Left lung (tissue), 10 donors: ENCODE data around the gene NCK2. TPM values are rescaled to one million over a fixed set of nuclear protein-coding genes. Genes with fewer than 3 reads are reported as not detected.

Source experiments
- ATAC-seq: fragments of 200-7000 bp; cut with Tn5 transposase; one replicate; pipeline ENCODE4 v1.9.1; 2020; ENCODE audit warnings: moderate library complexity
- DNase-seq, 4 donors: peaks; one replicate each; pipeline ENCODE4 v3.0.0-alpha.2; 2013 to 2020
- H3K27ac ChIP-seq, 2 donors: fragments of 200-600 bp; sonication (generic) in 1 of 2; one replicate each; pipeline versions ENCODE4 v1.5.0 to v1.8.0; 2020 to 2021
- H3K27me3 ChIP-seq, 2 donors: fragments of 200-600 bp; sonication (generic) in 1 of 2; one replicate each; pipeline versions ENCODE4 v1.5.0 to v1.8.0; 2020 to 2021
- H3K36me3 ChIP-seq, 2 donors: fragments of 200-600 bp; sonication (generic) in 1 of 2; one replicate each; pipeline versions ENCODE4 v1.5.0 to v1.8.0; 2020 to 2021
- H3K4me1 ChIP-seq, 2 donors: fragments of 200-600 bp; one replicate each; pipeline ENCODE4 v1.8.0; 2021
- H3K4me3 ChIP-seq, 2 donors: fragments of 200-600 bp; sonication (generic) in 1 of 2; one replicate each; pipeline versions ENCODE4 v1.5.0 to v1.8.0; 2020 to 2021; ENCODE audit warnings: mild to moderate bottlenecking in 1 of 2
- H3K9me3 ChIP-seq, 2 donors: fragments of 200-600 bp; sonication (generic) in 1 of 2; one replicate each; pipeline versions ENCODE4 v1.5.0 to v1.8.0; 2020 to 2021
- CTCF ChIP-seq, 2 donors: fragments of 200-600 bp; sonication (generic) in 1 of 2; IDR thresholded peaks; one replicate each; pipeline versions ENCODE4 v1.5.0 to v1.8.0; 2021; ENCODE audit warnings: antibody characterized with exemption in 2 of 2
- intact Hi-C, 2 donors: fragments of 100-400 bp; cut with DNase I; formaldehyde crosslinking; loops; one replicate each; pipeline versions ENCODE4 v1.11.2 to v1.14.2; 2022
- polyA plus RNA-seq, 6 donors: library from polyadenylated mRNA; unstranded; fragments of 120-200 nt; gene quantifications; one replicate each; pipeline ENCODE4 v1.2.1, GENCODE V29; 2013; ENCODE audit not compliant: insufficient read length in 6 of 6
- total RNA-seq, 2 donors: library from RNA; stranded (reverse); fragmentation: NEBNext Ultra II Directional; extraction: Animal tissue kit (Norgen Biotek cat#: 25700); gene quantifications; one replicate each; pipeline ENCODE4 v1.2.1, GENCODE V29; 2021
- donor health status: DM: no; HTN: yes; CAD: no.
- donor health status: DM: no; HTN: no; CAD: no.

Gene NCK2
- total and polyA plus RNA-seq, 8 donors = 37.6 to 88.5 (median 71.7) TPM

- no peak for DNase-seq
Observed at GRCh38 chr2:105917226-105917625, 172.5 kb downstream of the NCK2 start.

GRCh38 chr2:105917688-105918087, 173.0 kb downstream of the NCK2 start:
- no peak for ATAC-seq
- H3K27me3 ChIP-seq = no peaks in the 10 kb centered on the region

More at GRCh38 chr2:105917226-105917625, 172.5 kb downstream of the NCK2 start:
- TF ChIP-seq CTCF (IDR thresholded peaks at IDR 0.05) = no peak
- no peak overlapping the region for H3K4me3 ChIP-seq
- intact Hi-C loops = no loop called here
- no peaks in the 10 kb centered on the region for H3K36me3 ChIP-seq
- H3K4me1 ChIP-seq = peaks cover 0 to 8% of the 10 kb centered on the region in 2 donors
- H3K27ac ChIP-seq = no peak overlapping the region
- no peaks in the 10 kb centered on the region for H3K27me3 ChIP-seq
- peaks cover 0 to 28% of the 10 kb centered on the region in 2 donors for H3K9me3 ChIP-seq
- ATAC-seq = no peak

GRCh38 chr2:105919191-105919811, 174.6 kb downstream of the NCK2 start:
- Histone ChIP-seq H3K4me3 (no peak overlapping the region), H3K9me3 (peaks cover 0 to 23% of the 10 kb centered on the region in 2 donors), H3K4me1 (peaks cover 0 to 8% of the 10 kb centered on the region in 2 donors), H3K36me3 (no peaks in the 10 kb centered on the region), H3K27me3 (no peaks in the 10 kb centered on the region), H3K27ac (no peak overlapping the region)
- intact Hi-C loops = no loop called here
- ATAC-seq = no peak
- TF ChIP-seq CTCF (IDR thresholded peaks at IDR 0.05) = no peak
- DNase-seq = no peak

More at GRCh38 chr2:105917688-105918087, 173.0 kb downstream of the NCK2 start:
- Histone ChIP-seq H3K4me1 (peaks cover 0 to 8% of the 10 kb centered on the region in 2 donors), H3K36me3 (no peaks in the 10 kb centered on the region), H3K27ac (no peak overlapping the region), H3K9me3 (peaks cover 0 to 28% of the 10 kb centered on the region in 2 donors), H3K4me3 (no peak overlapping the region)
- no peak for DNase-seq
- intact Hi-C loops = no loop called here
- no peak for TF ChIP-seq CTCF (IDR thresholded peaks at IDR 0.05)

GRCh38 chr2:105919826-105920225, 175.1 kb downstream of the NCK2 start:
- intact Hi-C loops = no loop called here
- peaks cover 0 to 18% of the 10 kb centered on the region in 2 donors for H3K9me3 ChIP-seq
- no peak overlapping the region for H3K4me3 ChIP-seq
- TF ChIP-seq CTCF (IDR thresholded peaks at IDR 0.05) = peak in 1 of 2 donors; percentile 34
- ATAC-seq (no peak), DNase-seq (no peak)
- H3K27ac ChIP-seq = no peak overlapping the region
- H3K4me1 ChIP-seq = peaks cover 0 to 8% of the 10 kb centered on the region in 2 donors
- H3K27me3 ChIP-seq = no peaks in the 10 kb centered on the region
- H3K36me3 ChIP-seq = no peaks in the 10 kb centered on the region

- H3K4me1 ChIP-seq = no peaks in the 10 kb centered on the region
- DNase-seq (no peak), ATAC-seq (no peak)
- no peaks in the 10 kb centered on the region for H3K36me3 ChIP-seq
- no peaks in the 10 kb centered on the region for H3K27me3 ChIP-seq
- H3K4me3 ChIP-seq = no peak overlapping the region
- H3K27ac ChIP-seq = no peak overlapping the region
- H3K9me3 ChIP-seq = peaks cover 0 to 5% of the 10 kb centered on the region in 2 donors
- TF ChIP-seq CTCF (IDR thresholded peaks at IDR 0.05) = no peak
- intact Hi-C loops = no loop called here
Observed at GRCh38 chr2:105924271-105924670, 179.6 kb downstream of the NCK2 start.
